ENCODE results near the gene ATP8B3.

Gene ATP8B3

GRCh38 chr19:1750343-1751021 is 61.6 kb downstream of the ATP8B3 start:
- no peaks in the 10 kb centered on the region for H3K36me3 ChIP-seq (ENCODE audit: control insufficient read depth in 2 of 2, insufficient read depth in 2 of 2, low read length in 2 of 2)
- peaks cover 46 to 68% of the 10 kb centered on the region in 2 donors for H3K27me3 ChIP-seq (ENCODE audit: control insufficient read depth in 2 of 2, insufficient read depth in 2 of 2, low read length in 2 of 2)
- H3K4me3 ChIP-seq (ENCODE audit: low read length in 2 of 2) = no peak overlapping the region
- H3K9me3 ChIP-seq (ENCODE audit: control insufficient read depth in 2 of 2, low read length in 2 of 2) = no peaks in the 10 kb centered on the region
- H3K9ac ChIP-seq (ENCODE audit: low read depth in 1 of 2, low read length in 2 of 2) = no peak overlapping the region
- H3K4me1 ChIP-seq (ENCODE audit: control insufficient read depth in 2 of 2, insufficient read depth in 2 of 2, low read length in 2 of 2) = peaks cover 4 to 6% of the 10 kb centered on the region in 2 donors
- no peak overlapping the region for H3K27ac ChIP-seq (ENCODE audit: low read depth in 2 of 2, low read length in 2 of 2)

DNA sequence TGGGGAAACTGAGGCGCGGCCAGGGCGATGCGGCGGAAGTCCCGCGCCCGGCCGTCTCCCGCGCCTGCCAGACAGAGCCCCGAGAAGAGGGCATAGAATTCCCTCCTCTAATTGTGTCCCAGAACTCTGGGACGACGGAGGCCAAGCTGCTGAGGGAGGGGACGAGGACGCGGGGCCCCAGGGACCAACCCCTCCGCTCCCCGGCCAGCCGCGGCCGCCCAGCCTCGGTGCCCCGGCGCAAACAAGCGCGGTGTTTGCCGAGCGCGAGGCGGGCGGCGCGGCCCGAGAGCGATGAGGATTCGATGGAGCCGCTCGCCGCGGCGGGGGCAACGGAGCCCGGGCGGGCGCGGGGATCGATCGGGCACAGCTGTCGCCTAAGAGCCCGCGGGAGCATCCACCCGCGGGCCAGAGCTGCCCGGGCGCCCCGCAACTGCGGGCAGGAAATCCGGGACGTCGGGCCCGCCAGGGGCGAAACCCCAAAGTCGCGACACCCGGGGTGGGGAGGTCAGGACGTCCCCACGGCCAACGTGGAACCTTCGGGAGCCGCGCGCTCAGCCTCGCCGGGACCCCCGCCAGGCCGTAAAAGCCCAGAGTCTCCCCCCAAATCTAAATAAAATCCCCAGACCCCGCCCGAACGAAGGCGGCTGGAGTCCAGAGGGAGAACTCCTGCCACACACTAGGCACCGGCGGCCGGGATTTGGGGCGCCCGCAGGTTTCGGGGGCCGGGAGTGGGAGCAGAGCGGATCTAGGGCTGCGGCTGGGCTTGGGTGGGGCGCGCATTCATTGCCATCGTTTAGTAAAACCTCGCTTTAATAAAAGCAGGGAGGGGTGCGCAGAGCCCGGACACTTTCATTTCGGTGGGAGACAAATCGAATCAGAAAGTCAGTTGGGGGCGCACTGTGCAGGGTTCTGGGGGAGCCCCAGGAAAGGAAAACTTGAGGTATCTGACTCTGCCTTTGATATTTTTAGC is 62.4 kb downstream of the ATP8B3 start:
- H3K36me3 ChIP-seq (ENCODE audit: control insufficient read depth in 2 of 2, insufficient read depth in 2 of 2, low read length in 2 of 2) = no peaks in the 10 kb centered on the region
- H3K4me1 ChIP-seq (ENCODE audit: control insufficient read depth in 2 of 2, insufficient read depth in 2 of 2, low read length in 2 of 2) = peaks cover 4 to 6% of the 10 kb centered on the region in 2 donors
- peaks cover 53 to 73% of the 10 kb centered on the region in 2 donors for H3K27me3 ChIP-seq (ENCODE audit: control insufficient read depth in 2 of 2, insufficient read depth in 2 of 2, low read length in 2 of 2)
- H3K27ac ChIP-seq (ENCODE audit: low read depth in 2 of 2, low read length in 2 of 2) = no peak overlapping the region
- H3K4me3 ChIP-seq (ENCODE audit: low read length in 2 of 2) = no peak overlapping the region
- no peaks in the 10 kb centered on the region for H3K9me3 ChIP-seq (ENCODE audit: control insufficient read depth in 2 of 2, low read length in 2 of 2)
- no peak overlapping the region for H3K9ac ChIP-seq (ENCODE audit: low read depth in 1 of 2, low read length in 2 of 2)

- Histone ChIP-seq H3K4me1 (ENCODE audit: control insufficient read depth in 2 of 2, insufficient read depth in 2 of 2, low read length in 2 of 2) (peaks cover 4 to 6% of the 10 kb centered on the region in 2 donors), H3K36me3 (ENCODE audit: control insufficient read depth in 2 of 2, insufficient read depth in 2 of 2, low read length in 2 of 2) (no peaks in the 10 kb centered on the region), H3K27ac (ENCODE audit: low read depth in 2 of 2, low read length in 2 of 2) (no peak overlapping the region), H3K27me3 (ENCODE audit: control insufficient read depth in 2 of 2, insufficient read depth in 2 of 2, low read length in 2 of 2) (peaks cover 56 to 71% of the 10 kb centered on the region in 2 donors), H3K9me3 (ENCODE audit: control insufficient read depth in 2 of 2, low read length in 2 of 2) (no peaks in the 10 kb centered on the region), H3K4me3 (ENCODE audit: low read length in 2 of 2) (no peak overlapping the region), H3K9ac (ENCODE audit: low read depth in 1 of 2, low read length in 2 of 2) (no peak overlapping the region)
These were observed 63.2 kb downstream of the ATP8B3 start for GRCh38 chr19:1748873-1749341.

DNA sequence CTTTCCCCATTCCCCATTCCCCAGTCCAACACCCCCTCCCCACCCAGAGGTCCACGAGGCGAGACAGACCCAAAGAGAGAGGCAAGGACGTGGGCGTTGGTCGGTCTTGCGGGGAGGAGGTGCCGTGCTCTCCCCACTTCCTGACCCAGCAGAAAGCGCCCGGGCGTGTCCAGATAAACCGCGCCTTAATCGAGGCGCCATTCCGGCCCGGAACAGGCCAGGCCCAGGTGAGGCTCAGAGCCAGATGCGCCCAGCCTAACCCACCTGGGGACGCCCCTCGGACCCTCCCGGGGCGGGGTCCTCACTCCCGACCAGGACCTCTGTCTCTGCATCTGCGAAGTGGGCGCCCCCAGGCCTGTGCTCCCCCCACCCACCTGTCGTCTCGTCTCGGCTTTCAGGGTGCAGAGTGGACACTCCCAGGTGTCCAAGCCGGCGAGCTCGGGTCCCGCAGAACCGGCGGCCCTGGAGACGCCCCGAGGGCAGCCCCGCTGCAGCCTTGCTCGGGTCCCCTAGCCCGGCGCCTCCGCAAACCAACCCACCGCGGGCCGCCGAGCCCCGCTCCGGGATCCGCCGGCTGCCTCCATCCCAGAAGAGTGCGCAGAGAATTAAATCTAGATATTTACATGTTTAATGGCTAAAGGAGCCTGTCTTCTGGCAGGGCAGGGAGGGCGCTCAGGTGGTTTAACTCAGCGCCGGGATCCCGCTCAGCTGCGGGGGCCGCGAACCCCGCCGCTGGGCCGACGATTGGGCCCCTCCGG is 63.8 kb downstream of the ATP8B3 start:
- Histone ChIP-seq H3K9me3 (ENCODE audit: control insufficient read depth in 2 of 2, low read length in 2 of 2) (no peaks in the 10 kb centered on the region), H3K27me3 (ENCODE audit: control insufficient read depth in 2 of 2, insufficient read depth in 2 of 2, low read length in 2 of 2) (peaks cover 56 to 71% of the 10 kb centered on the region in 2 donors), H3K4me3 (ENCODE audit: low read length in 2 of 2) (peak overlapping the region; percentile 7 to 11), H3K4me1 (ENCODE audit: control insufficient read depth in 2 of 2, insufficient read depth in 2 of 2, low read length in 2 of 2) (peaks cover 4 to 6% of the 10 kb centered on the region in 2 donors), H3K36me3 (ENCODE audit: control insufficient read depth in 2 of 2, insufficient read depth in 2 of 2, low read length in 2 of 2) (no peaks in the 10 kb centered on the region), H3K9ac (ENCODE audit: low read depth in 1 of 2, low read length in 2 of 2) (no peak overlapping the region), H3K27ac (ENCODE audit: low read depth in 2 of 2, low read length in 2 of 2) (no peak overlapping the region)

DNA sequence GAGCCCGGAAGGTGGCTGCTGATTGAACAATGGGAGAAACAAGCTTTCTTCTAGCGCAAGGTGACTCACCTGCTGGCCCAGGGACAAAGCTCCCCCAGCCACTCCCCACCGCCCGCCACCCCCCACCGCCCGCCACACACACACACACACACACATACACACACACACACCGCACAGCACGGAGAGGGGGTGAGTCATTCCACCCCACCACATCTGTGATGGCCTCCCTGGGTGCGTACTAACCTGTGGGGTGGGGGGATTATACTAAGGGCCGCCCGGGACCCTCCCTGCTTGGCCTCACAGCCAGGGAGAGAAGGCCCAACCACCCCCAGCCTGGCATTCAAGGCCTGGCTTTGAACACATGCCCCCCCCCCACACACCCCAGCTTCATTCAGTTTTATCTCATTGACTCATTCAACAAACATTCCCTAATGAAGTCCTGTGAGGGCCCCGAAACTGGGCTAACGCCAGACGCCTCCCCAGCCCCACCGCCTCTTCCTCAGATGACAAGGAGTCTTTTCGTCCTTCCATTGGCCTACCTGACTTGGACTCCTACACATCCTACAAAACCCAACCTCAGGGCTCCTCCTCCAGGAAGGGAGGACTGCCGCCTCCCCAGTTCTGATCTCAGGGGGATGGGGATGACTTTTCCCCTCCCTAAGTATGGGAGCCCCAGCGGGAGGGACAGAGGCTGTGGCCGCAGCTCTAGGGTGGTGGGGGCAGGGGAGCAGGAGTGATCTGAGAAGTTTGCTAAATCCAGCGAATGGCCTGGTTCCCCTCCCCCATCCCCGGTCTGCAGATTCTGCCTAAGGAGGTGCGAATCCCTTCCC is 64.6 kb downstream of the ATP8B3 start:
- Histone ChIP-seq H3K9ac (ENCODE audit: low read depth in 1 of 2, low read length in 2 of 2) (no peak overlapping the region), H3K36me3 (ENCODE audit: control insufficient read depth in 2 of 2, insufficient read depth in 2 of 2, low read length in 2 of 2) (no peaks in the 10 kb centered on the region), H3K4me1 (ENCODE audit: control insufficient read depth in 2 of 2, insufficient read depth in 2 of 2, low read length in 2 of 2) (peaks cover 4 to 6% of the 10 kb centered on the region in 2 donors), H3K4me3 (ENCODE audit: low read length in 2 of 2) (no peak overlapping the region), H3K9me3 (ENCODE audit: control insufficient read depth in 2 of 2, low read length in 2 of 2) (no peaks in the 10 kb centered on the region), H3K27ac (ENCODE audit: low read depth in 2 of 2, low read length in 2 of 2) (no peak overlapping the region), H3K27me3 (ENCODE audit: control insufficient read depth in 2 of 2, insufficient read depth in 2 of 2, low read length in 2 of 2) (peaks cover 53 to 66% of the 10 kb centered on the region in 2 donors)

DNA sequence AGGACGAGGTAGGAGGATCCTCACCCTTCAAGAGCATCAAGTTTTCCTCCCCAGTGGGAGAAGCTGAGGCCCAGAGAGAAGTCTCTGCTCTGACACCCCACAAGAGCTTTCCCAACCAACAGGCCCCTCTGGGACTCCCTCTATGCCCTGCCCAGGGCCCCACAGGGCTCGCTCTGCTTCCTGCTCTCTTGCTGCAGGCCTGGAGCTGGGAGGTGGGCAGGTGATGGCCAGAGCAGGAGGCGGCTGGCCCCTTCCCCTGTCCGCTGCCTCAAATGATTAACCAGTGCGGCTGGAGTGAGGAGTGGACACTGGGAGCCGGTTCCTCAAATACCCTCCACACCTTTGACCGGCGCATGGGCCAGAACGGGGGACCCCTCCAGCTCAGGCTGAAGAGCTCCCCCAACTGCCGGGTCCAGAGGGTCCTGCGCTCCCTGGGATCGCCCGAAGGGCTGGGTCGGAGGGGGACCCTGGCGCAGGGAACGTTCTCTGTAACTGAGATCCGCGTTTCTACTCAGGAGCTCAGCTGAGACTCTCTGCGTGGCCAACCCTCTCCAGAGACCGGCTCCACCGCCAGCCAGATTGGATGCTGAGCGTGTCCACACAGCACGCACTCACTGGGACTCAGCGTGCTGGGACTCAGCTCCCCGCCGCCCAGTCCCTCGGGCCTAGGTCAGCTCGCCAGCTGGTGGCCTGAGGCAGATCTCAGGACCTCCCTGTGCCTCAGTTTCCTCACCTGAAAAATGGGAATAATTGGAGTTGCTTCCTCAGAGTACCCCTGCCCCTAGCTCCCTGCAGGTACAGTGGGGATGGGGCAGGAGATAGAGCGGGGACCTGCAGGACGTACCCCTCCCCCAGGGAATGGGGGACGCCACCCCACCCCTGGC is 65.4 kb downstream of the ATP8B3 start:
- Histone ChIP-seq H3K27me3 (ENCODE audit: control insufficient read depth in 2 of 2, insufficient read depth in 2 of 2, low read length in 2 of 2) (peaks cover 49 to 57% of the 10 kb centered on the region in 2 donors), H3K9ac (ENCODE audit: low read depth in 1 of 2, low read length in 2 of 2) (no peak overlapping the region), H3K36me3 (ENCODE audit: control insufficient read depth in 2 of 2, insufficient read depth in 2 of 2, low read length in 2 of 2) (no peaks in the 10 kb centered on the region), H3K27ac (ENCODE audit: low read depth in 2 of 2, low read length in 2 of 2) (no peak overlapping the region), H3K4me3 (ENCODE audit: low read length in 2 of 2) (no peak overlapping the region), H3K4me1 (ENCODE audit: control insufficient read depth in 2 of 2, insufficient read depth in 2 of 2, low read length in 2 of 2) (peaks cover 4 to 6% of the 10 kb centered on the region in 2 donors), H3K9me3 (ENCODE audit: control insufficient read depth in 2 of 2, low read length in 2 of 2) (no peaks in the 10 kb centered on the region)

DNA sequence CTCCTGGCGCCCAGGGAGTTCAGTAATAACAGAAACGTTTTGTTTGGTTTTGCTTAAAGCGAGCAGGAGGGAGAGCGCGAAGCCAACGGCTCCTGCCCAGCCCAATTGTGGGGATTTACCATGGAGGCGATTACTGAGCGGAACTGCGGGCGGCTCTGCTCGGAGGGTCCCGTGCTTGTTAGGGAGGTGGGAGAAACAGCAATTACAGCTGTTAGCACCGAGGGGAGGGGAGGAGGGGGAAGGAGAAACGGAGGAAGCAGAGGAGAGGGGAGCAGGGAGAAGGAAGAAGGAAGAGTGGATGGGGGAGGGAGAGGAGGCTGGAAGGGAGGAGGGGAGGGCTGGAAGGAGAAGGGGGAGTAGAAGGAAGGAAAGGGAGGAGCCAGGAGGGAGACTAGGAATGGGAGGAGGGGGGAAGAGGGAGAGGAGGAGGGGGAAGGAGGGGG is 66.5 kb downstream of the ATP8B3 start:
- Histone ChIP-seq H3K9me3 (ENCODE audit: control insufficient read depth in 2 of 2, low read length in 2 of 2) (no peaks in the 10 kb centered on the region), H3K27ac (ENCODE audit: low read depth in 2 of 2, low read length in 2 of 2) (no peak overlapping the region), H3K27me3 (ENCODE audit: control insufficient read depth in 2 of 2, insufficient read depth in 2 of 2, low read length in 2 of 2) (peaks cover 40 to 47% of the 10 kb centered on the region in 2 donors), H3K36me3 (ENCODE audit: control insufficient read depth in 2 of 2, insufficient read depth in 2 of 2, low read length in 2 of 2) (no peaks in the 10 kb centered on the region), H3K9ac (ENCODE audit: low read depth in 1 of 2, low read length in 2 of 2) (no peak overlapping the region), H3K4me1 (ENCODE audit: control insufficient read depth in 2 of 2, insufficient read depth in 2 of 2, low read length in 2 of 2) (peaks cover 4 to 6% of the 10 kb centered on the region in 2 donors), H3K4me3 (ENCODE audit: low read length in 2 of 2) (no peak overlapping the region)

DNA sequence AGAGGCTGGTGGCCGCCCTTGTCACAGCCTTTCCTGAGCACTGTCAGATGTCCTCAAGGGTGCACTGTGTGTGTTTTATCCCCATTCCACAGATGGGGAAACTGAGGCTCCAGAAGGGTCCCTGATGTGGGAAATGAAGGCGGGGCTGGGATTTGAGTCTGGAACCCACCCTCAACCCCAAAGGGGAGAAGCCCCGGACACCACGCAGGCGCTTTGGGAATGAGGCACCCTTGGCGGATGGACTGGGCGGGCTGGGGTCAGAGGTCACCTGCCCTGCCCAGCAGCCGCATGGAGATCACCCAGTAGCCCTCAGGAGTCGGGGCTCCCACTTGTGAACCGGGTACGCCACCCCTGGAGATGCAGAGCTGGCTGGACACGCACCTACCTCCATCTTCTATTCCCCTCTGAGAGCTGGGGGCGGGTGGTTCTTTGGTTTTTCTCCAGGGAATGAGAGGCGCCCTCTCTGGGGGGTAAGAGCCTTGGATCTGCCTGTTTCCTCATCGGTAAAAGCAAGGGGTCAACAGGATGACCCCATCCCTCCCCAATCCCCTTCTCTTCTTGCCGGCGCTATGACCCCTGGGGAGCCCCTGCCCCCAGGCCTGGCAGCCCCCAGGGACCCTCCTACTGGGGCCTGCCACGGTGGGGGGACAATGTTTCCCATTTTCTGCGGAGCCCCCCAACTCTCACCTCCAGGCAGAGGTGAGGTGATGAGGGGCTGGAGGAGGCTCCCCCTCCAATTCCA is 67.1 kb downstream of the ATP8B3 start:
- Histone ChIP-seq H3K27me3 (ENCODE audit: control insufficient read depth in 2 of 2, insufficient read depth in 2 of 2, low read length in 2 of 2) (peaks cover 33 to 41% of the 10 kb centered on the region in 2 donors), H3K27ac (ENCODE audit: low read depth in 2 of 2, low read length in 2 of 2) (no peak overlapping the region), H3K4me1 (ENCODE audit: control insufficient read depth in 2 of 2, insufficient read depth in 2 of 2, low read length in 2 of 2) (peaks cover 4 to 6% of the 10 kb centered on the region in 2 donors), H3K9me3 (ENCODE audit: control insufficient read depth in 2 of 2, low read length in 2 of 2) (peaks cover 0 to 2% of the 10 kb centered on the region in 2 donors), H3K4me3 (ENCODE audit: low read length in 2 of 2) (no peak overlapping the region), H3K9ac (ENCODE audit: low read depth in 1 of 2, low read length in 2 of 2) (no peak overlapping the region), H3K36me3 (ENCODE audit: control insufficient read depth in 2 of 2, insufficient read depth in 2 of 2, low read length in 2 of 2) (no peaks in the 10 kb centered on the region)

Data from mucosa of rectum (tissue), 2 donors.